Upper lobe of left lung (tissue), 6 donors: ENCODE data around the gene AGXT. TPM values are rescaled to one million over a fixed set of nuclear protein-coding genes. Genes with fewer than 3 reads are reported as not detected.

ENCODE experiments used
- ATAC-seq, 2 donors: fragments of 200-7000 bp; cut with Tn5 transposase; one replicate each; pipeline ENCODE4 v1.9.1; 2022; ENCODE audit warnings: mild to moderate bottlenecking in 2 of 2, moderate library complexity in 2 of 2; ENCODE audit not compliant: low FRiP score in 2 of 2
- DNase-seq, 2 donors: peaks; one replicate each; pipeline ENCODE4 v3.0.0-alpha.2; 2019 to 2020
- H3K27ac ChIP-seq, 4 donors: fragments of 200-600 bp; sonication (generic); one replicate each; pipeline ENCODE4 v1.5.1; 2016 to 2019
- H3K27me3 ChIP-seq, 4 donors: fragments of 200-600 bp; sonication (generic); one replicate each; pipeline ENCODE4 v1.5.1; 2017 to 2019
- H3K36me3 ChIP-seq, 4 donors: fragments of 200-600 bp; sonication (generic); one replicate each; pipeline ENCODE4 v1.5.1; 2016 to 2019
- H3K4me1 ChIP-seq, 4 donors: fragments of 200-600 bp; sonication (generic); one replicate each; pipeline ENCODE4 v1.5.1; 2018 to 2019
- H3K4me3 ChIP-seq, 4 donors: fragments of 200-600 bp; sonication (generic); one replicate each; pipeline ENCODE4 v1.5.1; 2017 to 2019; ENCODE audit warnings: mild to moderate bottlenecking in 2 of 4, moderate library complexity in 1 of 4
- H3K9me3 ChIP-seq, 4 donors: fragments of 200-600 bp; sonication (generic); one replicate each; pipeline ENCODE4 v1.5.1; 2018 to 2019
- EP300 ChIP-seq, 4 donors: sonication (generic); formaldehyde crosslinking; IDR thresholded peaks; one replicate each; pipeline ENCODE4 v1.5.1; 2017; ENCODE audit warnings: antibody characterized with exemption in 4 of 4, control low read depth in 2 of 4
- POLR2A ChIP-seq, 4 donors: fragments of 450-650 bp; IDR thresholded peaks; one replicate each; pipeline ENCODE4 v1.5.1; 2016 to 2017; ENCODE audit warnings: antibody characterized with exemption in 4 of 4, mild to moderate bottlenecking in 2 of 4
- POLR2AphosphoS5 ChIP-seq, 2 donors: sonication (generic); formaldehyde crosslinking; IDR thresholded peaks; one replicate each; pipeline ENCODE4 v1.5.1; 2017; ENCODE audit warnings: antibody characterized with exemption in 2 of 2
- WGBS, 2 donors: methylation state at CpG; one replicate each; pipeline ENCODE4 v1.1.5; 2017 to 2018; 5-methylcytosine and 5-hydroxymethylcytosine counted together
- total RNA-seq, 6 donors: library from RNA; depleted of rRNA in 4 of 6; stranded (reverse); fragments of >200 nt in 4 of 6; gene quantifications; one replicate each; pipeline versions ENCODE4 v1.1.0 to v1.2.1, GENCODE V29; 2016 to 2021
- TF ChIP-seq, protein P1 (sequence below), 6 experiments: fragments of 450-650 bp in 4 of 6; fragments of 200-600 bp in 2 of 6; sonication (generic) in 2 of 6; IDR thresholded peaks; one replicate each; pipeline ENCODE4 v1.5.1; 2016 to 2019; ENCODE audit warnings: antibody characterized with exemption in 6 of 6
- donor health status: DM: no; HTN: no; CAD: no; lungs with moderate emphysema.
- donor health status: DM: no; HTN: yes; CAD: no; lungs with severe emphysema.

AGXT gene
- total RNA-seq, 6 donors from 2014 or later, result 0.30 to 0.46 (median 0.44) TPM; not detected in 3

DNA sequence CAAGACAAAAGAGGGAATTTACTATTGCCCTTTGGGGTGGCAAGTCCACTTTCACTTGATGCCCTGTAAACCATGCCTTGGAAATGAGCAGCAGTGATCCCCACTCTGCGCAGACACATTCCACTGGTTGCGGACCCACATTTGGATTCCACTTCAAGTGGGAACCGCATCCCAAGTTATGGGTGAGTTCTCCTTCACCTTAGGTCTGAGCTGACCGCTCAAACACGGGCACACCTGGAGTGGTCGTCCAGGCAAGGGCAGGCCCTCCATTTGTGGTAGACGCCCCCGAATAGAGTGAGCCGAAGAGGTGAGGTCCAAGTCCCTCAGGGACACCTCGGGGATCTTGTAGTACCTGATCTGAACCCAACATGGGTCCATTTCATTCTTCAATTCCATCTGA, 9.8 kb upstream of the AGXT start:
- WGBS, 2 donors, result 92% methylated on average over 8 to 10 of the region's 10 CpGs

DNA sequence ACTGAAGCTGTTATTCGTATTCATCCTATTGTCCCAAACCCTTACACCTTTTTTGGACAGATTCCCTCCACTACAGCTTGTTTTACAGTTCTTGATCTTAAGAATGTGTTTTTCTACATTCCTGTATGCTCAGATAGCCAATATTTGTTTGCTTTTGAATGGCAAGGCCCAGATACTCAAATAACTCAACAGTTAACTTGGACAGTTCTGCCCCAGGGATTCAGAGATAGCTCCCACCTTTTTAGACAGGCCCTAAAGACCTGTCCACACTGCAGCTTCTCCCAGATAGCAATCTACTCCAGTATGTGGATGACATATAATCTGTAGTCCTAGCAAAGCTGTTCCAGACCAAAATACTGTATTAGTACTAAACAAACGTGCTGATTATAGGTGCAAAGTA, 7.1 kb upstream of the AGXT start:
- TF ChIP-seq POLR2AphosphoS5 (IDR thresholded peaks at IDR 0.05) (no peak), EP300 (IDR thresholded peaks at IDR 0.05) (no peak), POLR2A (IDR thresholded peaks at IDR 0.05) (no peak)
- TF ChIP-seq, protein P1, sequence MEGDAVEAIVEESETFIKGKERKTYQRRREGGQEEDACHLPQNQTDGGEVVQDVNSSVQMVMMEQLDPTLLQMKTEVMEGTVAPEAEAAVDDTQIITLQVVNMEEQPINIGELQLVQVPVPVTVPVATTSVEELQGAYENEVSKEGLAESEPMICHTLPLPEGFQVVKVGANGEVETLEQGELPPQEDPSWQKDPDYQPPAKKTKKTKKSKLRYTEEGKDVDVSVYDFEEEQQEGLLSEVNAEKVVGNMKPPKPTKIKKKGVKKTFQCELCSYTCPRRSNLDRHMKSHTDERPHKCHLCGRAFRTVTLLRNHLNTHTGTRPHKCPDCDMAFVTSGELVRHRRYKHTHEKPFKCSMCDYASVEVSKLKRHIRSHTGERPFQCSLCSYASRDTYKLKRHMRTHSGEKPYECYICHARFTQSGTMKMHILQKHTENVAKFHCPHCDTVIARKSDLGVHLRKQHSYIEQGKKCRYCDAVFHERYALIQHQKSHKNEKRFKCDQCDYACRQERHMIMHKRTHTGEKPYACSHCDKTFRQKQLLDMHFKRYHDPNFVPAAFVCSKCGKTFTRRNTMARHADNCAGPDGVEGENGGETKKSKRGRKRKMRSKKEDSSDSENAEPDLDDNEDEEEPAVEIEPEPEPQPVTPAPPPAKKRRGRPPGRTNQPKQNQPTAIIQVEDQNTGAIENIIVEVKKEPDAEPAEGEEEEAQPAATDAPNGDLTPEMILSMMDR (IDR thresholded peaks at IDR 0.05), result no peak
- WGBS, 2 donors, result 69 to 76% methylated on average over 2 of the region's 2 CpGs
- DNase-seq (no peak), ATAC-seq (no peak)
- Histone ChIP-seq H3K4me3 (no peak overlapping the region), H3K36me3 (no peaks in the 10 kb centered on the region), H3K27me3 (no peaks in the 10 kb centered on the region), H3K27ac (no peak overlapping the region), H3K9me3 (no peaks in the 10 kb centered on the region), H3K4me1 (no peaks in the 10 kb centered on the region)

More for the DNA sequence above, 9.8 kb upstream of the AGXT start:
- H3K9me3 ChIP-seq, result peaks cover 0 to 13% (median 4%) of the 10 kb centered on the region in 4 donors
- no peak for DNase-seq
- H3K36me3 ChIP-seq, result no peaks in the 10 kb centered on the region
- no peak for TF ChIP-seq EP300 (IDR thresholded peaks at IDR 0.05)
- TF ChIP-seq POLR2A (IDR thresholded peaks at IDR 0.05), result no peak
- TF ChIP-seq POLR2AphosphoS5 (IDR thresholded peaks at IDR 0.05), result no peak
- TF ChIP-seq, protein P1 (IDR thresholded peaks at IDR 0.05), result no peak
- H3K4me1 ChIP-seq, result no peaks in the 10 kb centered on the region
- no peaks in the 10 kb centered on the region for H3K27me3 ChIP-seq
- no peak for ATAC-seq
- H3K27ac ChIP-seq, result no peak overlapping the region
- H3K4me3 ChIP-seq, result no peak overlapping the region

DNA sequence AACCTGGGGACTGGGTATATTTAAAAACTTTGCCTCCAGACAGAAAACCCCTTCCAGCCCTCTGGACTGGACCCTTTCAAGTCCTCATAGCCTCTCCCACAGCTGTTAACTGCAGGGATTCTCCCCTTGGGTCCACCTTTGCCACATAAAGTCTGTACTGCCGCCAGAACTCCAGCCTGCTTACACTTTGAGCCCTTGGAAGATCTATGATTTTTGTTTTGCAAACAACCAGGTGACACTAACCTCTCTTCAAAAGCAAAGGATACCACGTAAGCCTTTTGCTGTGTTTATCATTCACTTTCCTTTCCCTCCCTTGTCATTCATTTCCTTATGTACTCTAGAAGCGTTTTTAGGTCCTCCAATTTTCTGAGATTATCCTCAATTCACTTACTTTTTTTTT, 4.1 kb upstream of the AGXT start:
- H3K27ac ChIP-seq, result no peak overlapping the region
- ATAC-seq (no peak), DNase-seq (no peak)
- H3K4me3 ChIP-seq, result no peak overlapping the region
- no peaks in the 10 kb centered on the region for H3K4me1 ChIP-seq
- H3K36me3 ChIP-seq, result no peaks in the 10 kb centered on the region
- H3K9me3 ChIP-seq, result no peaks in the 10 kb centered on the region
- WGBS, 2 donors, result 69 to 73% methylated on average over 3 of the region's 3 CpGs
- TF ChIP-seq, protein P1 (IDR thresholded peaks at IDR 0.05), result no peak
- TF ChIP-seq POLR2AphosphoS5 (IDR thresholded peaks at IDR 0.05) (no peak), EP300 (IDR thresholded peaks at IDR 0.05) (no peak), POLR2A (IDR thresholded peaks at IDR 0.05) (no peak)
- H3K27me3 ChIP-seq, result no peaks in the 10 kb centered on the region

DNA sequence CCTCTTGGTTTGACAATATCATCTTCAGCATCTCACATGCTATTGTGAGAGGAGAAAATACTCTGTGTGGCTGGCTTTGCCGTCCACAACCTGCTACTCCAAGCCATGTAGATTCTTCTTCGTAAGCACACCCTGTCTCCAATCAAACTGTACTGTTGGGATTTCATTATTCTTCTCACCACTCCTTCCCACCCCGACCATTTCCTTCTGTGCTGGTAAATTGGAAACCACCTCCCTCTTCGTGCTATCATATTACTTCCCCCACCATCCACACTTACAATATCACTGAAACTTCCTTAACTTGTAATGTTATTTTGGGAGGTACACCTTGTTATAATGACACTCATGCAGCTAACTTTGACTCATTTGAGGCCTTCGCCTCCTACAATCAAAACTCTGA, 3.2 kb upstream of the AGXT start:
- Histone ChIP-seq H3K27me3 (no peaks in the 10 kb centered on the region), H3K36me3 (no peaks in the 10 kb centered on the region), H3K4me1 (no peaks in the 10 kb centered on the region), H3K27ac (no peak overlapping the region), H3K9me3 (no peaks in the 10 kb centered on the region), H3K4me3 (no peak overlapping the region)
- DNase-seq, result no peak
- no peak for ATAC-seq
- TF ChIP-seq POLR2A (IDR thresholded peaks at IDR 0.05) (no peak), EP300 (IDR thresholded peaks at IDR 0.05) (no peak), POLR2AphosphoS5 (IDR thresholded peaks at IDR 0.05) (no peak)
- TF ChIP-seq, protein P1 (IDR thresholded peaks at IDR 0.05), result no peak
- 79 to 83% methylated on average over 5 of the region's 5 CpGs for WGBS, 2 donors
